Measurements from ENCODE around the gene IFRD2. TPM values are rescaled to one million over a fixed set of nuclear protein-coding genes. Genes with fewer than 3 reads are reported as not detected.
A peak's percentile ranks its signal among the peaks of the same experiment; 100 is the strongest.

Gene IFRD2
- total and polyA plus RNA-seq, 9 of the 15 experiments (the other 6 are each of a cell fraction or from before 2014, with no cell fraction given), result 30.5 to 115 (median 52.8) TPM

- TF ChIP-seq CBX1 (IDR thresholded peaks at IDR 0.05; ENCODE audit: low read depth), result 0 out of 2 replicates have a peak, but pooled peaks have one; percentile 48
- 0 out of 2 replicates have a peak, but pooled peaks have one; percentile 17 for TF ChIP-seq ZNF197 (CRISPR knock-in tag; IDR thresholded peaks at IDR 0.05; ENCODE audit: low read depth)
- TF ChIP-seq, protein P1, sequence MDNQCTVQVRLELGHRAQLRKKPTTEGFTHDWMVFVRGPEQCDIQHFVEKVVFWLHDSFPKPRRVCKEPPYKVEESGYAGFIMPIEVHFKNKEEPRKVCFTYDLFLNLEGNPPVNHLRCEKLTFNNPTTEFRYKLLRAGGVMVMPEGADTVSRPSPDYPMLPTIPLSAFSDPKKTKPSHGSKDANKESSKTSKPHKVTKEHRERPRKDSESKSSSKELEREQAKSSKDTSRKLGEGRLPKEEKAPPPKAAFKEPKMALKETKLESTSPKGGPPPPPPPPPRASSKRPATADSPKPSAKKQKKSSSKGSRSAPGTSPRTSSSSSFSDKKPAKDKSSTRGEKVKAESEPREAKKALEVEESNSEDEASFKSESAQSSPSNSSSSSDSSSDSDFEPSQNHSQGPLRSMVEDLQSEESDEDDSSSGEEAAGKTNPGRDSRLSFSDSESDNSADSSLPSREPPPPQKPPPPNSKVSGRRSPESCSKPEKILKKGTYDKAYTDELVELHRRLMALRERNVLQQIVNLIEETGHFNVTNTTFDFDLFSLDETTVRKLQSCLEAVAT (IDR thresholded peaks at IDR 0.05), result peak in 1 of 2 experiments; percentile 45; a peak in 1 of 4 replicates
- TF ChIP-seq PHF8 (IDR thresholded peaks at IDR 0.05; ENCODE audit: borderline replicate concordance, low read length), result peak; percentile 64; the same call in 1 of the 2 replicates
- TF ChIP-seq, protein P2, sequence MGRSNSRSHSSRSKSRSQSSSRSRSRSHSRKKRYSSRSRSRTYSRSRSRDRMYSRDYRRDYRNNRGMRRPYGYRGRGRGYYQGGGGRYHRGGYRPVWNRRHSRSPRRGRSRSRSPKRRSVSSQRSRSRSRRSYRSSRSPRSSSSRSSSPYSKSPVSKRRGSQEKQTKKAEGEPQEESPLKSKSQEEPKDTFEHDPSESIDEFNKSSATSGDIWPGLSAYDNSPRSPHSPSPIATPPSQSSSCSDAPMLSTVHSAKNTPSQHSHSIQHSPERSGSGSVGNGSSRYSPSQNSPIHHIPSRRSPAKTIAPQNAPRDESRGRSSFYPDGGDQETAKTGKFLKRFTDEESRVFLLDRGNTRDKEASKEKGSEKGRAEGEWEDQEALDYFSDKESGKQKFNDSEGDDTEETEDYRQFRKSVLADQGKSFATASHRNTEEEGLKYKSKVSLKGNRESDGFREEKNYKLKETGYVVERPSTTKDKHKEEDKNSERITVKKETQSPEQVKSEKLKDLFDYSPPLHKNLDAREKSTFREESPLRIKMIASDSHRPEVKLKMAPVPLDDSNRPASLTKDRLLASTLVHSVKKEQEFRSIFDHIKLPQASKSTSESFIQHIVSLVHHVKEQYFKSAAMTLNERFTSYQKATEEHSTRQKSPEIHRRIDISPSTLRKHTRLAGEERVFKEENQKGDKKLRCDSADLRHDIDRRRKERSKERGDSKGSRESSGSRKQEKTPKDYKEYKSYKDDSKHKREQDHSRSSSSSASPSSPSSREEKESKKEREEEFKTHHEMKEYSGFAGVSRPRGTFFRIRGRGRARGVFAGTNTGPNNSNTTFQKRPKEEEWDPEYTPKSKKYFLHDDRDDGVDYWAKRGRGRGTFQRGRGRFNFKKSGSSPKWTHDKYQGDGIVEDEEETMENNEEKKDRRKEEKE (IDR thresholded peaks at IDR 0.05; ENCODE audit: borderline replicate concordance in 1 of 2, control insufficient read depth in 1 of 2, low read depth in 2 of 2, low read length in 1 of 2), result no peak
- TF ChIP-seq, protein P3, sequence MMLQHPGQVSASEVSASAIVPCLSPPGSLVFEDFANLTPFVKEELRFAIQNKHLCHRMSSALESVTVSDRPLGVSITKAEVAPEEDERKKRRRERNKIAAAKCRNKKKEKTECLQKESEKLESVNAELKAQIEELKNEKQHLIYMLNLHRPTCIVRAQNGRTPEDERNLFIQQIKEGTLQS (IDR thresholded peaks at IDR 0.05), result peak; percentile 95
- TF ChIP-seq, protein P3 (CRISPR knock-in tag; conservative IDR thresholded peaks at IDR 0.05), result peak; percentile 77; the same call in 1 of the 2 replicates
- TF ChIP-seq TAF9B (IDR thresholded peaks at IDR 0.05; ENCODE audit: partially characterized antibody), result peak; percentile 27
- TF ChIP-seq ZNF589 (CRISPR knock-in tag; IDR thresholded peaks at IDR 0.05; ENCODE audit: low read depth), result no peak
- peak; percentile 77; the same call in 1 of the 2 replicates for TF ChIP-seq E2F1 (CRISPR knock-in tag; IDR thresholded peaks at IDR 0.05)
- TF ChIP-seq ATF1 (CRISPR knock-in tag; IDR thresholded peaks at IDR 0.05), result no peak
- TF ChIP-seq ATF1 (tag; IDR thresholded peaks at IDR 0.05), result peak; percentile 84
- no peak for TF ChIP-seq TCF7L2 (IDR thresholded peaks at IDR 0.05; ENCODE audit: low read depth, low read length)
- TF ChIP-seq HDAC2 (IDR thresholded peaks at IDR 0.05), result no peak; the same call in 1 of the 2 replicates
- TF ChIP-seq FOXK2 (conservative IDR thresholded peaks at IDR 0.05 in 1 of 2, IDR thresholded peaks at IDR 0.05 in 1 of 2; ENCODE audit: low read depth in 2 of 2), result no peak
- TF ChIP-seq THAP12 (CRISPR knock-in tag; IDR thresholded peaks at IDR 0.05), result peak; percentile 51; the same call in 1 of the 2 replicates
- peak; percentile 95 to 96 for TF ChIP-seq NRF1 (conservative IDR thresholded peaks at IDR 0.05 in 1 of 2, IDR thresholded peaks at IDR 0.05 in 1 of 2)
Observed at GRCh38 chr3:50337175-50337861, 45.1 kb upstream of the IFRD2 start (continued).
